Left ventricle myocardium inferior (tissue), 1 donor: Measurements from ENCODE around the gene CDHR4. TPM values are rescaled to one million over a fixed set of nuclear protein-coding genes. Genes with fewer than 3 reads are reported as not detected.
"Not testable (repeated sequence)": the region's sequence is repeated elsewhere in the genome, so short reads cannot be mapped to it uniquely, and the experiment has no call there.

Experiments used
- DNase-seq: peaks from one replicate; pipeline ENCODE4 v3.0.0-alpha.2; 2020
- H3K27ac ChIP-seq: fragments of 200-600 bp; replicated peaks from 2 replicates; pipeline ENCODE4 v1.8.0; 2021
- H3K27me3 ChIP-seq: fragments of 200-600 bp; 2 replicates; pipeline ENCODE4 v1.8.0; 2021; ENCODE audit warnings: low read depth
- H3K36me3 ChIP-seq: fragments of 200-600 bp; 2 replicates; pipeline ENCODE4 v1.8.0; 2021
- H3K4me1 ChIP-seq: fragments of 200-600 bp; 2 replicates; pipeline ENCODE4 v1.8.0; 2021
- H3K4me3 ChIP-seq: fragments of 200-600 bp; 2 replicates; pipeline ENCODE4 v1.8.0; 2021; ENCODE audit warnings: mild to moderate bottlenecking, moderate library complexity
- H3K9me3 ChIP-seq: fragments of 200-600 bp; replicated peaks from 2 replicates; pipeline ENCODE4 v1.8.0; 2021
- CTCF ChIP-seq: fragments of 200-600 bp; IDR thresholded peaks from 2 replicates; pipeline ENCODE4 v1.8.0; 2021; ENCODE audit warnings: antibody characterized with exemption, mild to moderate bottlenecking, borderline replicate concordance
- intact Hi-C: fragments of 100-400 bp; cut with micrococcal nuclease; formaldehyde crosslinking; loops from one replicate; pipeline ENCODE4 v1.11.0; 2022
- total RNA-seq: library from RNA; stranded (reverse); fragmentation: NEBNext Ultra II Directional; extraction: Animal tissue kit (Norgen Biotek cat#: 25700); gene quantifications from one replicate; pipeline ENCODE4 v1.2.1, GENCODE V29; 2021
- donor health status: DM: no; HTN: yes; CAD: no; lungs with severe emphysema.

Gene CDHR4
- total RNA-seq, 1 donor from 2014 or later, result not detected

- Histone ChIP-seq H3K4me3 (no peak overlapping the region), H3K9me3 (no peaks in the 10 kb centered on the region), H3K27me3 (no peaks in the 10 kb centered on the region), H3K27ac (no peak overlapping the region), H3K36me3 (peaks cover 32% of the 10 kb centered on the region), H3K4me1 (peaks cover 68% of the 10 kb centered on the region)
- intact Hi-C loops, result no loop called here
- DNase-seq, result no peak
- TF ChIP-seq CTCF, result no peak
These were observed 18.1 kb downstream of the CDHR4 start for GRCh38 chr3:49781415-49782199.

GRCh38 chr3:49780975-49781365 lies 18.7 kb downstream of the CDHR4 start:
- Histone ChIP-seq H3K4me1 (peaks cover 64% of the 10 kb centered on the region), H3K36me3 (peaks cover 32% of the 10 kb centered on the region)
- H3K27me3 ChIP-seq, H3K9me3 ChIP-seq, DNase-seq, H3K4me3 ChIP-seq, intact Hi-C loops, H3K27ac ChIP-seq: not testable (repeated sequence)

DNA sequence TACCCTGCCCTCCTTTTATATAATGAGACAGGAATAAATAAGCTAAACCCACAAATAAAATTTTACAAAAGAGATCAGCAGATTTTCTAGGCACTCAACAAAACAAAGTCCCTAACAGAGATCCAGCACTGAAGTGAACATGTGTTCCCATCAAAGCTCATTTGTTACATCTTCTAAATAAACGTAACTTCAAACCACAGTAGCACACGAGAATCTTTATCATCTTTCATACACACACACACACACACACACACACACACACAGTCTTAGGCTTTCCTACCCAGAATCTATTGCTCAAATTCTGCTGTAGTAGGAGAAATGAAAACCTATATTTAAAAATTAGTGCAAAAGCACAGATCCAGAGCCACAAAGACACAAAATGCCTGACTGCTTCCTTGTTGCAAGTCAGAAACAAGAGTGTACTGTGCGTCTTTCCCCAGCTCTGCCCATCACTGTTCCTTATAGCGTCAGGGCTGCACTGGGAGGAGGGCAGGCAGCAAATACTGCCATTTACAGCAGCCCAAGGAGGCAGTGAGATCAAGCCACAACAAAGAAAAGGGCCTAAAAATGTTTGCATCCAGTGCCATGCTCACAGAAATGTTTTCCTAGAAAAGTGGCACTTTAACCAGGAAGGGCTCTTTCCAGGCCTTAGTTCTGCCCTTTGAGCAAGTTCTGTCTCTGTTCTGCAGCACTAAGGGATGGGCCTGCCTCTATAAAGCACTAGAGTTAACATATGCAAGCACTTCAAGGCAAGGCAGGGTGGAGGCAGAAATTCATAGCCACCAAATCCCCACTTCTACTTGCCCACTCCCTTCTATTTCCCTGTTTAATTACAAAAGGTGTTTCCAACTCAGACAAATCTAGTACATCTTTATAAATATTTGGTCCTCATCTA lies 19.3 kb downstream of the CDHR4 start:
- Histone ChIP-seq H3K36me3 (peaks cover 32% of the 10 kb centered on the region), H3K27me3 (no peaks in the 10 kb centered on the region), H3K9me3 (no peaks in the 10 kb centered on the region), H3K4me1 (peaks cover 63% of the 10 kb centered on the region), H3K27ac (no peak overlapping the region), H3K4me3 (no peak overlapping the region)
- TF ChIP-seq CTCF, result no peak
- no peak for DNase-seq
- intact Hi-C loops, result no loop called here

DNA sequence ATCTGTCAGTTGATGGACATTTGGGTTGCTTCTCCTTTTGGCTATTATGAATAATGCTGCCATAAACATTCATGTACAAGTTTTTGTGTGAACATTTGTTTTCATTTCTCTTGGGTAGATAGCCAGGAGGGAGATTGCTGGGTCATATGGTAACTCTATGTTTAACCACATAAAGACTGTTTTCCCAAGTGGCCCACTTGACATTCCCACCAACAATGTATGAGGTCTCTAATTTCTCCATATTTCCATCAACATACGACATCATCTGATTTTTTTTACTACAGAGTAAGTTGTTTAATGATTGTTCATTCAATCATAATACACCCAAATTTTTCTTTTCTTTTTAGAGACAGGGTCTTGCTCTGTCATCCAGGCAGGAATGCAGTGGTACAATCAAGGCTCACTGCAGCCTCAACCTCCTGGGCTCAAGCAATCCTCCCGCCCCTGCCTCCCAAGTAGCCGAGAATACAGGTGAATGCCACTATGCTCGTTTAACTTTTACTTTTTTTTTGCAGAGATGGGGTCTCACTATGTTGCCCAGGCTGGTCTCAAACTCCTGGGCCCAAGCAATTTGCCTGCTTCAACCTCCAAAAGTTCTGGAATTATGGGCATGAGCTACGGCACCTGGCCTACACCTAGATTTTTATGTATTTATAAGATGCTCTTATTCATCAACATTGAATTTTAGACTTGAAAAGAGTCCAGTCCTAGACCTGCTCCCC lies 20.2 kb downstream of the CDHR4 start:
- no peaks in the 10 kb centered on the region for H3K9me3 ChIP-seq
- H3K36me3 ChIP-seq, result peaks cover 30% of the 10 kb centered on the region
- no peak for TF ChIP-seq CTCF
- H3K4me3 ChIP-seq, result no peak overlapping the region
- no peak for DNase-seq
- peaks cover 59% of the 10 kb centered on the region for H3K4me1 ChIP-seq
- intact Hi-C loops, result no loop called here
- no peak overlapping the region for H3K27ac ChIP-seq
- no peaks in the 10 kb centered on the region for H3K27me3 ChIP-seq

DNA sequence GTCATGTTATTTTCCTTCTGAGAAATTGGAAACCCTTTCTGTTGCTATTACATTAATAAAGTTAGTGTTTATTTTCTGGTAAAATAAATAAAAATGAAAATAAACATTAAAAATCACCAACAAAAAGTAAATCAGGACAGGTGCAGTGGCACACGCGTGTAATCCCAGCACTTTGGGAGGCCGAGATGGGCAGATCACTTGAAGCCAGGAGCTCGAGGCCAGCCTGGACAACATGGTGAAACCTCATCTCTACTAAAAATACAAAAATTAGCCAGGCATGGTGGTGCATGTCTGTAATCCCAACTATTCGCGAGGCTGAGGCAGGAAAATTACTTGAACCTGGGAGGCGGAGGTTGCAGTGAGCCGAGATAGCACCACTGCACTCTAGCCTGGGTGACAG lies 23.6 kb downstream of the CDHR4 start:
- Histone ChIP-seq H3K4me1 (peaks cover 29% of the 10 kb centered on the region), H3K36me3 (peaks cover 14% of the 10 kb centered on the region)
- H3K27me3 ChIP-seq, H3K27ac ChIP-seq, H3K9me3 ChIP-seq, DNase-seq, H3K4me3 ChIP-seq, intact Hi-C loops: not testable (repeated sequence)

- intact Hi-C loops, result no loop called here
- H3K9me3 ChIP-seq, result no peaks in the 10 kb centered on the region
- H3K4me1 ChIP-seq, result peaks cover 23% of the 10 kb centered on the region
- H3K27ac ChIP-seq, result no peak overlapping the region
- no peak for DNase-seq
- no peak for TF ChIP-seq CTCF
- no peak overlapping the region for H3K4me3 ChIP-seq
- no peaks in the 10 kb centered on the region for H3K27me3 ChIP-seq
- peaks cover 13% of the 10 kb centered on the region for H3K36me3 ChIP-seq
These were observed 24.1 kb downstream of the CDHR4 start for GRCh38 chr3:49775538-49775937.
